Body of pancreas (tissue), 4 donors: ENCODE results near the gene NANOS2. TPM values are rescaled to one million over a fixed set of nuclear protein-coding genes. Genes with fewer than 3 reads are reported as not detected.

Experiments
- ATAC-seq: fragments of 150-250 bp; one replicate; pipeline ENCODE4 v1.9.1; 2016
- DNase-seq, 4 donors: peaks; one replicate each; pipeline ENCODE4 v3.0.0-alpha.2; 2019
- H3K27ac ChIP-seq, 4 donors: fragments of 200-600 bp; sonication (generic); 1 replicate in 3 of 4; 2 replicates in 1 of 4; pipeline versions ENCODE4 v1.5.1 to v1.6.1; 2016 to 2019; ENCODE audit warnings: mild to moderate bottlenecking in 1 of 4, mixed read lengths in 1 of 4, moderate library complexity in 1 of 4
- H3K27me3 ChIP-seq, 2 donors: fragments of 200-600 bp; sonication (generic); one replicate each; pipeline ENCODE4 v1.6.0; 2016; ENCODE audit warnings: mild to moderate bottlenecking in 1 of 2
- H3K36me3 ChIP-seq, 2 donors: fragments of 200-600 bp; sonication (generic); replicated peaks in 1 of 2; 2 replicates each; pipeline ENCODE4 v1.5.1; 2016; ENCODE audit warnings: low read depth in 2 of 2; ENCODE audit not compliant: insufficient read depth in 1 of 2
- H3K4me1 ChIP-seq: fragments of 200-600 bp; sonication (generic); one replicate; pipeline ENCODE4 v1.6.0; 2016
- H3K4me3 ChIP-seq, 2 donors: fragments of 200-600 bp; sonication (generic); 1 replicate in 1 of 2; 2 replicates in 1 of 2; pipeline ENCODE4 v1.5.1; 2016 to 2019
- H3K9me3 ChIP-seq, 3 donors: fragments of 200-600 bp; sonication (generic); 1 replicate in 2 of 3; 2 replicates in 1 of 3; pipeline ENCODE4 v1.5.1; 2016
- POLR2A ChIP-seq, 3 donors: fragments of 450-650 bp; IDR thresholded peaks; one replicate each; pipeline ENCODE4 v1.6.1; 2016; ENCODE audit warnings: antibody characterized with exemption in 3 of 3, mild to moderate bottlenecking in 2 of 3
- WGBS, 2 donors: methylation state at CpG; one replicate each; pipeline ENCODE4 v1.1.5; 2017; 5-methylcytosine and 5-hydroxymethylcytosine counted together
- intact Hi-C: fragments of 100-400 bp; cut with DNase I; formaldehyde crosslinking; loops from one replicate; pipeline ENCODE4 v1.15.1; 2023
- total RNA-seq, 2 donors: library from RNA; depleted of rRNA; stranded (reverse); fragments of >200 nt; gene quantifications; one replicate each; pipeline ENCODE4 v1.1.0, GENCODE V29; 2016
- TF ChIP-seq, protein P1 (sequence below), 7 experiments: fragments of 450-650 bp in 4 of 7; fragments of 200-600 bp in 3 of 7; sonication (generic) in 3 of 7; IDR thresholded peaks; one replicate each; pipeline ENCODE4 v1.5.1; 2016 to 2019; ENCODE audit warnings: antibody characterized with exemption in 7 of 7

NANOS2 gene
- total RNA-seq, 2 donors from 2014 or later: not detected

GRCh38 chr19:45863335-45863839 lies 51.2 kb downstream of the NANOS2 start:
- Histone ChIP-seq H3K36me3 (no peaks in the 10 kb centered on the region), H3K4me3 (peak overlapping the region in 1 of 2 donors; percentile 46), H3K27me3 (no peaks in the 10 kb centered on the region), H3K27ac (peak overlapping the region; percentile 62 to 89 (median 78)), H3K9me3 (no peaks in the 10 kb centered on the region), H3K4me1 (peaks cover 47% of the 10 kb centered on the region)
- intact Hi-C loops: no loop called here
- WGBS, 2 donors: 3 to 9% methylated on average over 20 to 21 of the region's 22 CpGs
- DNase-seq (peak in 1 of 4 donors; percentile 24), ATAC-seq (no peak)
- TF ChIP-seq, protein P1, sequence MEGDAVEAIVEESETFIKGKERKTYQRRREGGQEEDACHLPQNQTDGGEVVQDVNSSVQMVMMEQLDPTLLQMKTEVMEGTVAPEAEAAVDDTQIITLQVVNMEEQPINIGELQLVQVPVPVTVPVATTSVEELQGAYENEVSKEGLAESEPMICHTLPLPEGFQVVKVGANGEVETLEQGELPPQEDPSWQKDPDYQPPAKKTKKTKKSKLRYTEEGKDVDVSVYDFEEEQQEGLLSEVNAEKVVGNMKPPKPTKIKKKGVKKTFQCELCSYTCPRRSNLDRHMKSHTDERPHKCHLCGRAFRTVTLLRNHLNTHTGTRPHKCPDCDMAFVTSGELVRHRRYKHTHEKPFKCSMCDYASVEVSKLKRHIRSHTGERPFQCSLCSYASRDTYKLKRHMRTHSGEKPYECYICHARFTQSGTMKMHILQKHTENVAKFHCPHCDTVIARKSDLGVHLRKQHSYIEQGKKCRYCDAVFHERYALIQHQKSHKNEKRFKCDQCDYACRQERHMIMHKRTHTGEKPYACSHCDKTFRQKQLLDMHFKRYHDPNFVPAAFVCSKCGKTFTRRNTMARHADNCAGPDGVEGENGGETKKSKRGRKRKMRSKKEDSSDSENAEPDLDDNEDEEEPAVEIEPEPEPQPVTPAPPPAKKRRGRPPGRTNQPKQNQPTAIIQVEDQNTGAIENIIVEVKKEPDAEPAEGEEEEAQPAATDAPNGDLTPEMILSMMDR (IDR thresholded peaks at IDR 0.05): peak in 2 of 7 experiments; percentile 0 to 6
- TF ChIP-seq POLR2A (IDR thresholded peaks at IDR 0.05): peak in 1 of 3 donors; percentile 4

Other genes with a start within 250 kb of the NANOS2 start
- 1 to 10 TPM; 3.9 to 9.2 TPM for gene GIPR, start 246.6 kb downstream of the NANOS2 start, total RNA-seq
- 10 to 100 TPM; 25.1 to 66.4 TPM for gene SNRPD2, start 222.8 kb downstream of the NANOS2 start, total RNA-seq
- 1 to 10 TPM; 2.1 to 4.0 TPM for gene QPCTL, start 222.1 kb downstream of the NANOS2 start, total RNA-seq
- gene FBXO46, start 183.9 kb downstream of the NANOS2 start, total RNA-seq: 10 to 100 TPM in 1 of 2 donors, 1 to 10 TPM in 1; 7.8 to 11.9 TPM
- not detected for gene MEIOSIN, start 181.3 kb downstream of the NANOS2 start, total RNA-seq
- gene SIX5, start 145.5 kb downstream of the NANOS2 start, total RNA-seq: 10 to 100 TPM; 21.0 to 60.3 TPM
- gene DMPK, start 132.3 kb downstream of the NANOS2 start, total RNA-seq: 10 to 100 TPM; 57.9 to 81.4 TPM
- 10 to 100 TPM; 19.7 to 20.4 TPM for gene DMWD, start 121.9 kb downstream of the NANOS2 start, total RNA-seq
- gene RSPH6A, start 99.5 kb downstream of the NANOS2 start, total RNA-seq: under 1 TPM in 1 of 2 donors, not detected in 1; 0.33 TPM
- 10 to 100 TPM; 23.3 to 32.3 TPM for gene SYMPK, start 51.6 kb downstream of the NANOS2 start, total RNA-seq
- 10 to 100 TPM in 1 of 2 donors, 1 to 10 TPM in 1; 3.0 to 16.3 TPM for gene FOXA3, start 50.5 kb downstream of the NANOS2 start, total RNA-seq
- 10 to 100 TPM; 24.1 to 25.1 TPM for gene IRF2BP1, start 28.6 kb downstream of the NANOS2 start, total RNA-seq
- gene MYPOP, start 12.2 kb downstream of the NANOS2 start, total RNA-seq: 10 to 100 TPM in 1 of 2 donors, 1 to 10 TPM in 1; 6.7 to 13.5 TPM
- 1 to 10 TPM; 1.3 to 1.6 TPM for gene NOVA2, start 59.1 kb upstream of the NANOS2 start, total RNA-seq
- gene CCDC61, start 80.7 kb upstream of the NANOS2 start, total RNA-seq: 10 to 100 TPM in 1 of 2 donors, 1 to 10 TPM in 1; 7.8 to 14.5 TPM
- not detected for gene PGLYRP1, start 108.3 kb upstream of the NANOS2 start, total RNA-seq
- gene IGFL4, start 126.2 kb upstream of the NANOS2 start, total RNA-seq: not detected
- not detected for gene IGFL3, start 209.9 kb upstream of the NANOS2 start, total RNA-seq
- not detected for gene IGFL2, start 233.5 kb upstream of the NANOS2 start, total RNA-seq